Activated CD4-positive, alpha-beta T cell treated with anti-CD3 and anti-CD28 coated beads, Interleukin-2, amount 10 ng/mL, durations not matched to agents 24 days and 14 days (primary cell): ENCODE data around the gene HS2ST1. TPM values are rescaled to one million over a fixed set of nuclear protein-coding genes. Genes with fewer than 3 reads are reported as not detected.

Experiments used
- DNase-seq: peaks from one replicate; pipeline ENCODE4 v3.0.0; 2022
- H3K27ac Mint-ChIP-seq: one replicate; pipeline ENCODE4 v1.8.0; 2022; ENCODE audit warnings: mild to moderate bottlenecking, mixed read lengths
- H3K27me3 Mint-ChIP-seq: one replicate; pipeline ENCODE4 v1.8.0; 2022; ENCODE audit warnings: mixed read lengths
- H3K36me3 Mint-ChIP-seq: one replicate; pipeline ENCODE4 v1.8.0; 2022; ENCODE audit warnings: low read depth, mild to moderate bottlenecking, mixed read lengths
- H3K4me1 Mint-ChIP-seq: one replicate; pipeline ENCODE4 v1.8.0; 2021; ENCODE audit warnings: mixed read lengths
- H3K4me3 Mint-ChIP-seq: one replicate; pipeline ENCODE4 v1.8.0; 2022; ENCODE audit warnings: mild to moderate bottlenecking, moderate library complexity, mixed read lengths
- H3K9me3 Mint-ChIP-seq: one replicate; pipeline ENCODE4 v1.8.0; 2021; ENCODE audit warnings: mixed read lengths
- intact Hi-C: fragments of 100-400 bp; cut with micrococcal nuclease; formaldehyde crosslinking; loops from one replicate; pipeline ENCODE4 v1.15.1; 2023
- total RNA-seq: library from RNA; stranded (reverse); gene quantifications from 2 replicates; pipeline ENCODE4 v1.2.3, GENCODE V29; 2022

Gene HS2ST1
- total RNA-seq, 1 donor from 2014 or later = 15.8 TPM

DNA sequence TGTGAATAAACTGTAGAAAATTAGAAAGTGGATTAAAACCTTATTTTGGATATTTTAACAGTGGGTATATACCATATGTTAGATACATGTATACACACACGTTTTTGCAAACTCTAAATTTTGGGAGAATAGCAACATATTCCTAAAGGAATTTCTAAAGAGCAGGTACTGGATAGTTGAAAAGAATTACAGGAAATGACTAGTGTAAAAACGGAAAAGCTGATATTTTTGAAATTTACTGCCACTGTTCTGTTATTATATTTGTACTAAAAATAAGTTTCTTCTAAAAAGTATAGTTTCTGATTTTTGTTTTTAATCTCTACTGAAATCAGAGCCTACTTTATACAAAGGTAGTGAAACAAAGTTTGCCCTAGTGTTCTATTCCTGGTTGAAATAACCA is 114.1 kb downstream of the HS2ST1 start:
- DNase-seq = no peak
- H3K27ac Mint-ChIP-seq = no peak overlapping the region
- no peaks in the 10 kb centered on the region for H3K27me3 Mint-ChIP-seq
- H3K36me3 Mint-ChIP-seq = no peaks in the 10 kb centered on the region
- no peak overlapping the region for H3K4me3 Mint-ChIP-seq
- intact Hi-C loops = no loop called here
- H3K4me1 Mint-ChIP-seq = no peaks in the 10 kb centered on the region
- no peaks in the 10 kb centered on the region for H3K9me3 Mint-ChIP-seq

DNA sequence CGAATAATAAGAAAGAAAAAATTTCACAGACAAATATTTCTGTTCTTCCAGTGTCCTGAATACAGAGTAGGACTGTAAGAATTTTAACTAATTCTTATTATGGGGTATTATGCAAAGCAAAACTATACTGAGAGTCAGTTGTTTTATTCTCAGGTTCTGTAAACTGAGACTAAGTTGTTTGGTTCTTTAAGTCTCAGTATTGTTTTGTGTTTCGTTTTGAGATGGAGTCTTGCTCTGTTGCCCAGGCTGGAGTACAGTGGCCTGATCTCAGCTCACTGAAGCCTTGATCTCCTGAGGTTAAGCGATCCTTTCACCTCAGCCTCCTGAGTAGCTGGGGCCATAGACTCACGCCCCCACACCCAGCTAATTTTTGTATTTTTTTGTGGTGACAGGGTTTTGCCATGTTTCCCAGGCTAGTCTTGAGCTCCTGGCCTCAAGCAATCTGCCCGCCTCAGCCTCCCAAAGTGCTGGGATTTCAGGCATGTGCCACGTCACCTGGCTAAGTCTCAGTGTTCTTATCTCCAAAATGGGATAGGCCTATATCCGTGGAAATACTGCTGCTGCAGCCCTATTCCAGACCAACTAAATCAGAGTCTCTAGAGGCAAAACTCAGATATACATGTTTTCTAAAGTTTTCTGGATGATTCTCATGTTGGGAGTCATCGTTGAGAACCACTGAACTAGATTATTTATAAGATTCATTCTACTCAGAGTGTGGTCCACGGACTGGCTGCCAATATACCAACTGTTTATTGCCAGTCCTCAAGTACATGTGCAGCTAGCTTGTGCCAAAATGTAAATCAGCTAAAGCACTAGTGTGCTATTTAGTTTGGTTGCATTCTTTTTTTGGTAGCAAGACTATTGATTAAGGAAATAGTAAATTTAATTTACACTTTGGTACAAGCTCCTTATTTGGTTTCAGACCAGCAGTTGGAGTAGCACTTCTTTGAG is 116.6 kb downstream of the HS2ST1 start:
- H3K9me3 Mint-ChIP-seq = peaks cover 3% of the 10 kb centered on the region
- H3K4me1 Mint-ChIP-seq = no peaks in the 10 kb centered on the region
- H3K36me3 Mint-ChIP-seq = no peaks in the 10 kb centered on the region
- H3K4me3 Mint-ChIP-seq = no peak overlapping the region
- H3K27me3 Mint-ChIP-seq = no peaks in the 10 kb centered on the region
- DNase-seq = no peak
- H3K27ac Mint-ChIP-seq = no peak overlapping the region
- intact Hi-C loops = no loop called here

- Mint-ChIP-seq H3K4me1 (peaks cover 2% of the 10 kb centered on the region), H3K27me3 (no peaks in the 10 kb centered on the region), H3K27ac (no peak overlapping the region), H3K36me3 (no peaks in the 10 kb centered on the region), H3K9me3 (peaks cover 7% of the 10 kb centered on the region), H3K4me3 (no peak overlapping the region)
- no peak for DNase-seq
- intact Hi-C loops = no loop called here
Measured at GRCh38 chr1:87034351-87034750, 119.9 kb downstream of the HS2ST1 start.

DNA sequence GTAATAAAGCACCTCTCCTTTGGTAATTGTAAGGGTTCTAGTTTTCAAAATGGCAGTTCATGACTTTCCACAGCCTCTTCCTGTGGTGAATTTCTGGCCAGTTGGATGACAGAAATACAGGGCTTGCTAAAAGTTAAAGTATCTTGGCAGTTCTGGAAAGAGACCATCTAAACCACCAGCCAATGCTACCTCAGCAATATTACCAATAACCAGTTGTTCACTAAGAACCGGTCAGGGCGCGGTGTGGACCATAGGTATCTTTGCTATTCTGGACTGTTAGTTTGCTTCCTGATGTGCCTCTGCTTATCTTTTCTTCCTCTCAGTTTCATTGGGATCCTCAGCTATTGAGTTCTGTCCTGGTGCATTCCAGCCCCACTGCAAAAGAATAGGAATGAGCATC is 124.7 kb downstream of the HS2ST1 start:
- Mint-ChIP-seq H3K9me3 (peaks cover 7% of the 10 kb centered on the region), H3K27ac (no peak overlapping the region), H3K4me3 (no peak overlapping the region), H3K27me3 (no peaks in the 10 kb centered on the region), H3K4me1 (peaks cover 9% of the 10 kb centered on the region), H3K36me3 (no peaks in the 10 kb centered on the region)
- intact Hi-C loops = no loop called here
- no peak for DNase-seq

GRCh38 chr1:87042111-87042811 is 127.8 kb downstream of the HS2ST1 start:
- peaks cover 28% of the 10 kb centered on the region for H3K4me1 Mint-ChIP-seq
- H3K4me3 Mint-ChIP-seq = no peak overlapping the region
- no peak for DNase-seq
- peaks cover 3% of the 10 kb centered on the region for H3K36me3 Mint-ChIP-seq
- H3K9me3 Mint-ChIP-seq = peaks cover 5% of the 10 kb centered on the region
- H3K27me3 Mint-ChIP-seq = no peaks in the 10 kb centered on the region
- intact Hi-C loops = loop anchor here (10.0 kb wide), 1 partner anchor 337 kb away; the partner anchor contains the start of gene SH3GLB1
- H3K27ac Mint-ChIP-seq = no peak overlapping the region

DNA sequence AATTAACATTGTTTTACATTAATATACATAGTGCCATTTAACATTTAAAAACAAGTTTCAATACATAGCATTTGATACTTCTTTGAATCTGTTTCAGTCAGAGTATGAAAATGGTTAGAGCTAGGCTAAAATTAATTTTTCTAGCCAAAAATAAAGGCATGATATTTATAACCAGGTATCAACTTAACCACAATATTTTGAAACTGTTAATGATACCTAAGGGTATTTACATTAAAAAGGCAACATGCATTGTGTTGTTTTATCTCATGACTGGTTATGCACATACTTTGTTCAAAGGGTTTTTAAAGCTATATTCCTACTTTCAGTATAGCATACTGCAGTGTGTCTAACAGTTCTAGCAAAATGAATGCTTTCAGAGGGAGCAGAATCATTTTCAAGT is 130.0 kb downstream of the HS2ST1 start:
- no peak for DNase-seq
- Mint-ChIP-seq H3K4me3 (no peak overlapping the region), H3K9me3 (peaks cover 8% of the 10 kb centered on the region), H3K27ac (peak overlapping the region; percentile 86), H3K27me3 (no peaks in the 10 kb centered on the region), H3K4me1 (peaks cover 26% of the 10 kb centered on the region), H3K36me3 (peaks cover 5% of the 10 kb centered on the region)
- intact Hi-C loops = loop anchor here (2.0 to 10.0 kb wide), 2 partner anchors 34 to 340 kb away; partner anchors contain the start of gene SH3GLB1

- intact Hi-C loops = loop anchor here (1.0 to 10.0 kb wide), 3 partner anchors 34 to 340 kb away; partner anchors contain the start of genes HS2ST1, SELENOF and SH3GLB1
- peaks cover 8% of the 10 kb centered on the region for H3K9me3 Mint-ChIP-seq
- peak; percentile 84 for DNase-seq
- H3K36me3 Mint-ChIP-seq = peaks cover 5% of the 10 kb centered on the region
- H3K27me3 Mint-ChIP-seq = no peaks in the 10 kb centered on the region
- peaks cover 26% of the 10 kb centered on the region for H3K4me1 Mint-ChIP-seq
- peak overlapping the region; percentile 86 for H3K27ac Mint-ChIP-seq
- peak overlapping the region; percentile 4 for H3K4me3 Mint-ChIP-seq
Measured at GRCh38 chr1:87044840-87045239, 130.4 kb downstream of the HS2ST1 start.

DNA sequence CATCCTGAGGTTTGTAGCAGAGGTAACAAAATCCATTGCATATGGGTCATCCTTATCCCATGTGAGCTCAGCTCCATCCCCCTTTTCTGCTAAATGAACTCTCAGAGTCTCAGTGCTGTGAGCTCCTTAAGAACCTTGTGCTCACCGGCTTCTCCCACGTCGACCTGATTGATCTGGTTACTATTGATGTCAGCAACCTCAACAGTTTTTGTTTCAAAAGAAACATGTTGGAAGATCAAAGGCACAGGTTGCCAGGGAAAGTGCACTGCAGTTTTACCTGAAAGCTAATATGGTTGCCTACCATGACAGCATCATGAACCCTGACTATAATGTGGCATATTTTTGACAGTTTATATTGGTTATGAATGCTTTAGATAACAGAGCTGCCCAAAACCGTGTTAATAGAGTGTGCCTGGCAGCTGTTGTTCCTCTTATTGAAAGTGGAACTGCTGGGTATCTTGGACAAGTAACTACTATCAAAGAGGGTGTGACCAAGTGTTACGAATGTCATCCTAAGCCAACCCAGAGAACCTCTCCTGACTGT is 131.4 kb downstream of the HS2ST1 start:
- H3K9me3 Mint-ChIP-seq = peaks cover 8% of the 10 kb centered on the region
- H3K4me3 Mint-ChIP-seq = peak overlapping the region; percentile 71
- DNase-seq = peak; percentile 88
- peaks cover 5% of the 10 kb centered on the region for H3K36me3 Mint-ChIP-seq
- no peaks in the 10 kb centered on the region for H3K27me3 Mint-ChIP-seq
- intact Hi-C loops = loop anchor here (1.0 to 10.0 kb wide), 4 partner anchors 15 to 341 kb away; partner anchors contain the start of genes HS2ST1, SELENOF and SH3GLB1
- peak overlapping the region; percentile 86 for H3K27ac Mint-ChIP-seq
- peaks cover 25% of the 10 kb centered on the region for H3K4me1 Mint-ChIP-seq

GRCh38 chr1:87046951-87047350 is 132.5 kb downstream of the HS2ST1 start:
- no peak overlapping the region for H3K4me3 Mint-ChIP-seq
- DNase-seq = no peak
- intact Hi-C loops = loop anchor here (2.0 to 10.0 kb wide), 2 partner anchors 14 to 342 kb away; partner anchors contain the start of gene SH3GLB1
- H3K27me3 Mint-ChIP-seq = no peaks in the 10 kb centered on the region
- H3K36me3 Mint-ChIP-seq = peaks cover 5% of the 10 kb centered on the region
- peaks cover 8% of the 10 kb centered on the region for H3K9me3 Mint-ChIP-seq
- H3K27ac Mint-ChIP-seq = no peak overlapping the region
- H3K4me1 Mint-ChIP-seq = peaks cover 21% of the 10 kb centered on the region

GRCh38 chr1:87048237-87048636 is 133.8 kb downstream of the HS2ST1 start:
- no peaks in the 10 kb centered on the region for H3K27me3 Mint-ChIP-seq
- H3K27ac Mint-ChIP-seq = no peak overlapping the region
- H3K4me3 Mint-ChIP-seq = no peak overlapping the region
- no peak for DNase-seq
- H3K4me1 Mint-ChIP-seq = peaks cover 20% of the 10 kb centered on the region
- H3K9me3 Mint-ChIP-seq = peaks cover 8% of the 10 kb centered on the region
- peaks cover 5% of the 10 kb centered on the region for H3K36me3 Mint-ChIP-seq
- intact Hi-C loops = loop anchor here (10.0 kb wide), 1 partner anchor 343 kb away; the partner anchor contains the start of gene SH3GLB1

GRCh38 chr1:87051965-87052364 is 137.5 kb downstream of the HS2ST1 start:
- DNase-seq = no peak
- peaks cover 2% of the 10 kb centered on the region for H3K4me1 Mint-ChIP-seq
- intact Hi-C loops = no loop called here
- peaks cover 9% of the 10 kb centered on the region for H3K9me3 Mint-ChIP-seq
- H3K36me3 Mint-ChIP-seq = peaks cover 5% of the 10 kb centered on the region
- H3K27me3 Mint-ChIP-seq = no peaks in the 10 kb centered on the region
- H3K4me3 Mint-ChIP-seq = no peak overlapping the region
- no peak overlapping the region for H3K27ac Mint-ChIP-seq

DNA sequence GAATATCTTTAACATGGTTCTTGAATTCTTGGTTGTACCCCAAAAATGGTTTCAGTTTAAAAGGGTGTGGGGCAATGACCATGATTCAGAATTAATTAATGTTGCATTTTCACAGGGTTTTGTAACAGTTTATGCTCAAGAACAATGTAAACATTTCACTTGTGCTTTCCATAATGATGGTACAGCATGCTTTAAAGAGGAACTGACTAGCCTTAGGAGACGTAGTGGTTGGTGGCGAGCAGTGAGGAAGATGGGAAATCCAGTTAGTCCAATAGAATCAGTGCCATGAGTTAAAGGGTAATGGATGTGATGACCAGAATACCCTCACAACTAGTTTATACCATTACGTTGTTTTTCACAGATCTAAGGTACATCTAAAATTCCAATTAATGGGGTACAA is 138.0 kb downstream of the HS2ST1 start:
- intact Hi-C loops = no loop called here
- DNase-seq = no peak
- no peaks in the 10 kb centered on the region for H3K27me3 Mint-ChIP-seq

GRCh38 chr1:87052961-87053360 is 138.5 kb downstream of the HS2ST1 start:
- Mint-ChIP-seq H3K4me3 (no peak overlapping the region), H3K36me3 (peaks cover 5% of the 10 kb centered on the region), H3K9me3 (peaks cover 6% of the 10 kb centered on the region), H3K4me1 (peaks cover 4% of the 10 kb centered on the region), H3K27me3 (no peaks in the 10 kb centered on the region), H3K27ac (no peak overlapping the region)
- intact Hi-C loops = no loop called here
- DNase-seq = no peak

More for the DNA sequence above, 138.0 kb downstream of the HS2ST1 start:
- Mint-ChIP-seq H3K4me1 (peaks cover 2% of the 10 kb centered on the region), H3K36me3 (peaks cover 5% of the 10 kb centered on the region), H3K27ac (no peak overlapping the region), H3K9me3 (peaks cover 6% of the 10 kb centered on the region), H3K4me3 (no peak overlapping the region)
